Subcutaneous adipose tissue (tissue), 4 donors: ENCODE data around the gene IL34. TPM values are rescaled to one million over a fixed set of nuclear protein-coding genes. Genes with fewer than 3 reads are reported as not detected.

Experiments used
- total RNA-seq, 4 donors: library from RNA; depleted of rRNA; stranded (reverse); fragments of >200 nt; gene quantifications; one replicate each; pipeline ENCODE4 v1.1.0, GENCODE V29; 2016
- TF ChIP-seq, protein P1 (sequence below): fragments of 450-650 bp; IDR thresholded peaks from one replicate; pipeline ENCODE4 v1.5.1; 2016; ENCODE audit warnings: low read depth, mild to moderate bottlenecking, control low read depth, antibody characterized with exemption, moderate library complexity

Gene IL34
- total RNA-seq, 4 donors from 2014 or later = 1.5 TPM; not detected in 3

DNA sequence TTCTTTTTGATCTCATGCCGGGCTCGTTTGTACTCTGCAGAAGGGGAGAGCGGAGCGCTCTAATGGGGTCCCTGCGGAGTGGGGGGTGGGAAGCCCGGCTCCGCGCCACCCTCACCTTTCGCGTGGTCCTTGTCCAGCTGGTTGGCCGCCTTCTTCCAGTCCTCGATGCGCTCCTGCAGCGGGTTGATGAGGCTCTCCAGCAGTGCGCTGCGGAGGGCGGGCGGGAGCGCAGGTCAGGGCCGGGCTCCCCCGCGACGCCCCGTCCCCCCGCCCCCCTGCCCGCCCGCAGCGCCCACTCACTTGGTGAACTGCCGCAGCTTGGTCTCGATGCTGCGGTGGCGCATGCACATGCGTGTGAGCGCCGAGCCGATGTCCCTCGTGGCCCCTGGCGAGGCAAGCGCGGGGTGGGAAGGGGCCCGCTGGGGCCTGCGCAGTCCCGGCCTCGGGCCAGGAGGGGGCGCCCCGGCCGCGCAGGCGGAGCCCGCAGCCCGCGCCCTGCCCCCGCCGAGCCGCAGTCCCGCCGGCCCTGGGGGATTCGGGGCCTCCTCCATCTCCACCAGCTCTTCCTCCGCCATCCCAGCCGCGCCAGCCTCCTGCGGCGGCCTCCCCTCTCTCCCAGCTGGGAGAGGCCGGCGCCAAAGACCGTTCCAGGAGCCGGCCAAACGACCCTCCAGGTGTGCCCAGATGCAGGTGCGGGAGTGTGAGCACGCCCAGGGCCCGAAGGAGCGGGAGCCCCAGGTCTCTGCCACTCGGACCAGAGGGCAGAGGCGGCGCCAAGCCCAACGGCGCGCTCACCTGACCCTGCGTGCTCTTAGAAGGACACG is 33.5 kb downstream of the IL34 start:
- TF ChIP-seq, protein P1, sequence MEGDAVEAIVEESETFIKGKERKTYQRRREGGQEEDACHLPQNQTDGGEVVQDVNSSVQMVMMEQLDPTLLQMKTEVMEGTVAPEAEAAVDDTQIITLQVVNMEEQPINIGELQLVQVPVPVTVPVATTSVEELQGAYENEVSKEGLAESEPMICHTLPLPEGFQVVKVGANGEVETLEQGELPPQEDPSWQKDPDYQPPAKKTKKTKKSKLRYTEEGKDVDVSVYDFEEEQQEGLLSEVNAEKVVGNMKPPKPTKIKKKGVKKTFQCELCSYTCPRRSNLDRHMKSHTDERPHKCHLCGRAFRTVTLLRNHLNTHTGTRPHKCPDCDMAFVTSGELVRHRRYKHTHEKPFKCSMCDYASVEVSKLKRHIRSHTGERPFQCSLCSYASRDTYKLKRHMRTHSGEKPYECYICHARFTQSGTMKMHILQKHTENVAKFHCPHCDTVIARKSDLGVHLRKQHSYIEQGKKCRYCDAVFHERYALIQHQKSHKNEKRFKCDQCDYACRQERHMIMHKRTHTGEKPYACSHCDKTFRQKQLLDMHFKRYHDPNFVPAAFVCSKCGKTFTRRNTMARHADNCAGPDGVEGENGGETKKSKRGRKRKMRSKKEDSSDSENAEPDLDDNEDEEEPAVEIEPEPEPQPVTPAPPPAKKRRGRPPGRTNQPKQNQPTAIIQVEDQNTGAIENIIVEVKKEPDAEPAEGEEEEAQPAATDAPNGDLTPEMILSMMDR = no peak

DNA sequence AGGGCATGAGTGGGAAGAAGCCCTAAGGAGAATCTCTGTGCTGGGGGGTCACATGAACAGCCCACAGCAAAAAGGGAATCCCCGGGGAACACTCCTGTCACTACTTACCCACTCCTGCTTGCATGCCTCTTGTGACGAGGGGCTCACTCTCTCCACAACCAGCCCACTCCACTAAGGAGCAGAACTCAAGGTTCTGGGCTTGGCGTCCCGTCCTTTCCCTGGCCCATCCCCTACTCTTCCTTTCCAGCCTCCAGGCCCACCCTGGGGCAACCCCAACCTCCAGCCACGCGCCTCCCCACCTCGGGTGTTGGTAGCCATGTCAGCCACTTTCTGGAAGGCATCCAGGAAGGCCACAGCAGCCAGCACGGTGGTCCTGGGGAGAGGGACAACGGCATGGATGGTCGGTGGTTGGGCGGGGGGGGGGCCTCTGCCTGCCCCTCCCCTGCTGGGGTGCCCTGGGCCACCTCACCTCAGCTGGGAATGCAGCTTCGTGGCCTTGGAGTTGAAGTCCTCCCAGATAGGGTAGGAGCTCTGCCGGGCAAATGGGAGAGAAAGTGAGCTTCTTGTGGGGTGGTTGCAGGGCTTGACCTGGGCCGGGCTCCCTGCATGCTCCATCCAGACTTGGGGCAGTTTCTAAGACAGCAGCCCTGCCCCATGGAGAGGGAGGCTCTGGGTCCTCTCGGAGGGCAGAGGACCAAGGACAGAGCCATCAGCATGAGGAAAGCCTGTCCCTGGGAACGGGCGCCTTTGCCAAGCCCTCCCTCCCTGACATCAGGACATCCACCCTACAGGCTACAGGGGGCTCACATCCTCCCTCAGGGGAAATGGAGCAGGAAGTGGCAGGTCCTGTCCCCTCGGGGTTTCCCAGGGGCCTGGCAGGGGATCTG is 34.4 kb downstream of the IL34 start:
- TF ChIP-seq, protein P1 = no peak

DNA sequence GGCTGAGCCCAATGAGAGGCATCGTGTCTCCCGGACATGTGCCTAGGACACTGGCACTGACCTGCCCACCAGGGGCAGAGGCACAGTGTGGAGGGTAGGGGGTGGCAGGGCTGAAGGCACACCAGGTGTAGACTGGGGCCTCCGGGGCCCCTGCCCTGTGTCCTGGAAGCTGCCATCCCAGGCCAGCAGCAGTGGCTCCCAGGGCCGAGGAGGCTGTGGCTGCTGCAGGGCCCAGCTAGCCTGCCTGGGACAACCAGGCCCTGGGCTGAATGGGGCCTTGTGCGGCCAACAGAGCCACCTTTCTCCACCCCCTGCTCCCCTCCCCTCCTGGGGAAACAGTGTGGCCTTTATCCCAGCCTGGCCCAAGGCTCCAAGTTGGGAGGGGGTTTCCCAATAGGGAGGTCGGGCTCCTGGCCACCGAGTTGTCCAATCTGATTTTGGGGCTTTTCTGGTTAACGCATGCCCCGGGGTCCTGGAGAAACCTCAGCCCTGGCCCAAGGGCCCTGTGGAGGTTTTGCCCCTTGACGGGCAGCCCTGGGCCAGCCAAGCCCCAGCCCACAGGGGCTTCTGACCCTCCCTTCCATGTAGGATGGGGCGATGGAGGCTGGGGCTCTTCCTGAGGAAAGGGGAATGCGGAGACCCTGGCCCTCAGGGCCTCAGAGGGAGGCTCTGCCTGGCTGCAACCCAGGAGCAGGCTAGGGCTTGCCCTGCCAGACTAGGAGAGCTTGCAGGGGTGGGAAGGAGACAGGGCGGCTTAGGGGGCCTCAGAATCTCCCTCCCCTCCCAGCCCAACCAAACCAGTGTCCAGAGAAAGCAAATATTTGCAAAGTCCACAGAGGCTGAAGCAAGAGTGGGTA is 35.3 kb downstream of the IL34 start:
- TF ChIP-seq, protein P1 = no peak

DNA sequence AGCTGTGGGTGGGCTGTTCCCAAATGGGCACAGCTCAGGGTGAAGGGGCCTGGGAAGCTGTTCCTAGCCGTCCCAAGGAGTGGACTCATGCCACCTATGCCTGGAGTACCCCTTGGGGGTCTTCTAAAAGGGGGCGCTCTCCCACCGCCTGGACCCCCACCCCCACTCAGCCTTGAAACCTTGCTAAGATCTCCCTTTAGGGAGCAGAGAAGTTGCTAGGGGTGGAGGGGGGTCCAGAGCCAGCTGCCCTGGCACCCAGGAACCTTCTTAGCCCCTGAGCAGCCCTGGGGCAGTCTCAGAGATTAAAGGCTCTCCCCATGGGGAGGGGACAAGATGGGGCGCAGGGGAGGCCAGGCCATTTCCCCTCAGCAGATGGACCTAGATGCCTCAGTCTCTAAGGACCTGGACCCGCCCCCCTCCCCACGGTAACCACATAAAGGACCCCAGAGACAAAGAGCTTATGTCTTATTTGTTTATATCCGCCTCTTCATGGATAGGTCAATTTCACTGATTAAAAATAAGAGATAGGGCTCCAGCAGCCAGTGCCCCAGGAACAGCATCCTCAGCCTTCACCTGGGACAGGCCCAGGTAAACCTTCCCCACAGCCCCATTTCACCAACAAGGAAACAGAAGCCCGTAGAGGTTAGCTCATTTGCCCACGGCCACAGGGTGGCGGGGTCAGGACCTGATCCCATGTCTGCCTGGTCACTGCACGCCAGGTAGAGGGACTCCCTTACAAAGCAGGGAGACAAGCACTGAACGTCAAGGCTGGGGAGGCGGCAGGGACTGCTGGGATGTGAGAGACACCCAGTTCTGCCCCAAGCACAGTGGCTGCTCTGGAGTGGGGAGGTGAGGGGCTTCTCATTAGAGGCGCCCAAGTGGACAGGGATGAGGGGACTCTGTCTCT is 36.1 kb downstream of the IL34 start:
- TF ChIP-seq, protein P1 = no peak

DNA sequence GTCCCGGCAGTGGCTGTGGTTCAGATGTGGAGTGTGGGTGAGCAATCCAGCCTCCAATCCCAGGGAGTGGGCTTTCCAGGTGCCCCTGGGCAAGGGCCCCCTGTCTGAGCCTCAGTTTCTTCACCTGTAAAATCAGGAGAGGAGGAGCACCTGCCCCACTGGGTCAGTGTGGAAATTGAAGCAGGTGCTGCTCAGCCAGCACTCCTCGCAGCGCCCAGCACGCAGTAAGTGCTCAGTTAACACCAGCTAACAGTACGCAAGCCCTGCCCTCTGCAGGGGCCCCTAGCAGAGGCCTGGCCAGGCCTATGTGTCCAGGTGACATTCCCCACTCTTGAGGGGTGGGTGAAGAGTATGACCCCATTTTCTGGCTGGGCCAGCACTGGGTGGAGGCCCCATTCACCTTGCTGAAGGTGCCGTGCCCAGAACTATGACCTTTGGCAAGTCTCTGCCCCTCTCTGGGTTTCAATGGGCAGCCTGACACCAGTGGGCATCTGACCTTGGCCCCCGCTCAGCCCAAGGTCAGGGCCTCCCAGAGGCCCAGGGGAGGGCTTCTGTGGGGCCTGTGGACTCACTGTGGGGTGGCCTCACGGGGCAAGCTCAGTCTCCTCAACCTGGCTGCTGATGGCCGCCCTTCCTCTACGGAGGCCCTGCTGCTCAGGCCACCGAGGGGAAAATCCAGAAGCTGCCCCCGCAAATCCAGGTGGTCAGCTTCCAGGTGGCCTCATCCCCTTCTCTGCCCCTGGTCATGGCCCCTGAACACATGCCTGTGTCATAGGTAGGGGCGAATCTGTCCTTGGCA is 37.0 kb downstream of the IL34 start:
- TF ChIP-seq, protein P1 = no peak
